HepG2 (cell line): Measurements from ENCODE around the gene CCDC34. TPM values are rescaled to one million over a fixed set of nuclear protein-coding genes. Genes with fewer than 3 reads are reported as not detected.

Experiments used
- AGO2 ChIP-seq: fragments of 200-400 bp; formaldehyde crosslinking; optimal IDR thresholded peaks from 2 replicates; pipeline ENCODE3; 2017; ENCODE audit warnings: mild to moderate bottlenecking, low read depth, low read length, moderate library complexity
- FLYWCH1 ChIP-seq: sonication (generic); formaldehyde crosslinking; IDR thresholded peaks from 2 replicates; pipeline ENCODE4 v1.8.1; 2023; ENCODE audit warnings: mild to moderate bottlenecking, missing genetic modification reagents
- JDP2 ChIP-seq: sonication (generic); formaldehyde crosslinking; IDR thresholded peaks from 2 replicates; pipeline ENCODE4 v1.8.1; 2022; ENCODE audit warnings: missing genetic modification reagents, borderline replicate concordance
- KDM6A ChIP-seq: IDR thresholded peaks from 2 replicates; pipeline ENCODE4 v1.6.1; 2016; ENCODE audit warnings: low read depth
- MED1 ChIP-seq: sonication (generic); formaldehyde crosslinking; IDR thresholded peaks from 2 replicates; pipeline ENCODE4 v1.4.0; 2020; ENCODE audit warnings: missing genetic modification reagents
- MIXL1 ChIP-seq: IDR thresholded peaks from 2 replicates; pipeline ENCODE4 v1.6.1; 2016
- PHF21A ChIP-seq: sonication (generic); formaldehyde crosslinking; IDR thresholded peaks from 2 replicates; pipeline ENCODE4 v1.5.0; 2020; ENCODE audit warnings: mild to moderate bottlenecking, missing genetic modification reagents
- POGZ ChIP-seq: sonication (generic); formaldehyde crosslinking; IDR thresholded peaks from 2 replicates; pipeline ENCODE4 v1.4.0; 2020; ENCODE audit warnings: mild to moderate bottlenecking, missing genetic modification reagents
- SAFB2 ChIP-seq: sonication (generic); formaldehyde crosslinking; IDR thresholded peaks from 2 replicates; pipeline ENCODE4 v1.5.1; 2020; ENCODE audit warnings: missing genetic modification reagents, low read depth, mild to moderate bottlenecking, borderline replicate concordance
- SOX5 ChIP-seq: IDR thresholded peaks from 2 replicates; pipeline ENCODE4 v1.6.1; 2016; ENCODE audit warnings: borderline replicate concordance
- THAP8 ChIP-seq: sonication (generic); formaldehyde crosslinking; IDR thresholded peaks from 2 replicates; pipeline ENCODE4 v1.5.1; 2020; ENCODE audit warnings: missing genetic modification reagents, mild to moderate bottlenecking, borderline replicate concordance
- TSC22D2 ChIP-seq: sonication (generic); formaldehyde crosslinking; IDR thresholded peaks from 2 replicates; pipeline ENCODE4 v1.5.1; 2020; ENCODE audit warnings: missing genetic modification reagents, mild to moderate bottlenecking, borderline replicate concordance
- ZFP62 ChIP-seq: sonication (generic); formaldehyde crosslinking; IDR thresholded peaks from 2 replicates; pipeline ENCODE4 v1.4.0; 2020; ENCODE audit warnings: missing genetic modification reagents
- ZNF331 ChIP-seq: sonication (generic); formaldehyde crosslinking; IDR thresholded peaks from 2 replicates; pipeline ENCODE4 v1.4.0; 2020; ENCODE audit warnings: missing genetic modification reagents
- ZNF530 ChIP-seq: sonication (generic); formaldehyde crosslinking; IDR thresholded peaks from 2 replicates; pipeline ENCODE4 v1.5.0; 2020; ENCODE audit warnings: low read depth, mild to moderate bottlenecking, missing genetic modification reagents
- ZNF556 ChIP-seq: sonication (generic); formaldehyde crosslinking; IDR thresholded peaks from 2 replicates; pipeline ENCODE4 v1.4.0; 2020; ENCODE audit warnings: mild to moderate bottlenecking, missing genetic modification reagents, borderline replicate concordance
- ZNF558 ChIP-seq: sonication (generic); formaldehyde crosslinking; IDR thresholded peaks from 2 replicates; pipeline ENCODE4 v1.9.0; 2022; ENCODE audit warnings: mild to moderate bottlenecking, missing genetic modification reagents, borderline replicate concordance
- ZNF572 ChIP-seq: sonication (generic); formaldehyde crosslinking; IDR thresholded peaks from 2 replicates; pipeline ENCODE4 v1.5.1; 2020; ENCODE audit warnings: mild to moderate bottlenecking, missing genetic modification reagents
- ZNF772 ChIP-seq: sonication (generic); formaldehyde crosslinking; IDR thresholded peaks from 2 replicates; pipeline ENCODE4 v1.5.0; 2020; ENCODE audit warnings: mild to moderate bottlenecking, missing genetic modification reagents
- ZNF878 ChIP-seq: sonication (generic); formaldehyde crosslinking; IDR thresholded peaks from 2 replicates; pipeline ENCODE4 v1.8.1; 2023; ENCODE audit warnings: mild to moderate bottlenecking, missing genetic modification reagents, moderate library complexity
- polyA plus RNA-seq, 8 experiments: library from polyadenylated mRNA; depleted of rRNA in 3 of 8; stranded (reverse) in 7 of 8; unstranded in 1 of 8; fragments of >200 nt; fragmentation: Illumina TruSeq in 4 of 8; extraction: Trizol in 4 of 8; gene quantifications; 2 replicates each; pipeline versions ENCODE4 v1.2.1 to v1.2.3, GENCODE V29; 2011 to 2016; ENCODE audit warnings: low read depth in 4 of 8, missing spikeins in 1 of 8, mixed read lengths in 1 of 8; ENCODE audit not compliant: insufficient read depth in 1 of 8
- total RNA-seq, 5 experiments: library from RNA; depleted of rRNA; stranded (reverse); fragments of >200 nt; fragmentation: Illumina TruSeq; extraction: Trizol; gene quantifications; 2 replicates each; pipeline ENCODE4 v1.2.3, GENCODE V29; 2016; ENCODE audit warnings: low read depth in 1 of 5
- TF ChIP-seq, protein P1 (sequence below): sonication (generic); formaldehyde crosslinking; IDR thresholded peaks from 2 replicates; pipeline ENCODE4 v1.4.0; 2020; ENCODE audit warnings: mild to moderate bottlenecking, missing genetic modification reagents
- TF ChIP-seq, protein P2 (sequence below): sonication (generic); formaldehyde crosslinking; IDR thresholded peaks from 2 replicates; pipeline ENCODE4 v1.4.0; 2020; ENCODE audit warnings: missing genetic modification reagents, borderline replicate concordance
- TF ChIP-seq, protein P3 (sequence below): sonication (generic); formaldehyde crosslinking; conservative IDR thresholded peaks from 2 replicates; pipeline ENCODE4 v1.8.0; 2022; ENCODE audit warnings: low read depth, missing genetic modification reagents

CCDC34 gene
- total and polyA plus RNA-seq, 2 of the 13 experiments (the other 11 are each of a cell fraction or from before 2014, with no cell fraction given) = 7.6 to 34.3 TPM

- TF ChIP-seq, protein P1, sequence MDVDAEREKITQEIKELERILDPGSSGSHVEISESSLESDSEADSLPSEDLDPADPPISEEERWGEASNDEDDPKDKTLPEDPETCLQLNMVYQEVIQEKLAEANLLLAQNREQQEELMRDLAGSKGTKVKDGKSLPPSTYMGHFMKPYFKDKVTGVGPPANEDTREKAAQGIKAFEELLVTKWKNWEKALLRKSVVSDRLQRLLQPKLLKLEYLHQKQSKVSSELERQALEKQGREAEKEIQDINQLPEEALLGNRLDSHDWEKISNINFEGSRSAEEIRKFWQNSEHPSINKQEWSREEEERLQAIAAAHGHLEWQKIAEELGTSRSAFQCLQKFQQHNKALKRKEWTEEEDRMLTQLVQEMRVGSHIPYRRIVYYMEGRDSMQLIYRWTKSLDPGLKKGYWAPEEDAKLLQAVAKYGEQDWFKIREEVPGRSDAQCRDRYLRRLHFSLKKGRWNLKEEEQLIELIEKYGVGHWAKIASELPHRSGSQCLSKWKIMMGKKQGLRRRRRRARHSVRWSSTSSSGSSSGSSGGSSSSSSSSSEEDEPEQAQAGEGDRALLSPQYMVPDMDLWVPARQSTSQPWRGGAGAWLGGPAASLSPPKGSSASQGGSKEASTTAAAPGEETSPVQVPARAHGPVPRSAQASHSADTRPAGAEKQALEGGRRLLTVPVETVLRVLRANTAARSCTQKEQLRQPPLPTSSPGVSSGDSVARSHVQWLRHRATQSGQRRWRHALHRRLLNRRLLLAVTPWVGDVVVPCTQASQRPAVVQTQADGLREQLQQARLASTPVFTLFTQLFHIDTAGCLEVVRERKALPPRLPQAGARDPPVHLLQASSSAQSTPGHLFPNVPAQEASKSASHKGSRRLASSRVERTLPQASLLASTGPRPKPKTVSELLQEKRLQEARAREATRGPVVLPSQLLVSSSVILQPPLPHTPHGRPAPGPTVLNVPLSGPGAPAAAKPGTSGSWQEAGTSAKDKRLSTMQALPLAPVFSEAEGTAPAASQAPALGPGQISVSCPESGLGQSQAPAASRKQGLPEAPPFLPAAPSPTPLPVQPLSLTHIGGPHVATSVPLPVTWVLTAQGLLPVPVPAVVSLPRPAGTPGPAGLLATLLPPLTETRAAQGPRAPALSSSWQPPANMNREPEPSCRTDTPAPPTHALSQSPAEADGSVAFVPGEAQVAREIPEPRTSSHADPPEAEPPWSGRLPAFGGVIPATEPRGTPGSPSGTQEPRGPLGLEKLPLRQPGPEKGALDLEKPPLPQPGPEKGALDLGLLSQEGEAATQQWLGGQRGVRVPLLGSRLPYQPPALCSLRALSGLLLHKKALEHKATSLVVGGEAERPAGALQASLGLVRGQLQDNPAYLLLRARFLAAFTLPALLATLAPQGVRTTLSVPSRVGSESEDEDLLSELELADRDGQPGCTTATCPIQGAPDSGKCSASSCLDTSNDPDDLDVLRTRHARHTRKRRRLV (CRISPR knock-in tag) = no peak
- peak; percentile 99 for TF ChIP-seq MIXL1 (CRISPR knock-in tag)
- peak; percentile 89 for TF ChIP-seq MED1 (CRISPR knock-in tag)
- TF ChIP-seq JDP2 (CRISPR knock-in tag) = no peak
- TF ChIP-seq ZFP62 = no peak
- TF ChIP-seq AGO2 = no peak
- peak; percentile 65; the same call in 1 of the 2 replicates for TF ChIP-seq KDM6A (CRISPR knock-in tag)
- TF ChIP-seq, protein P2, sequence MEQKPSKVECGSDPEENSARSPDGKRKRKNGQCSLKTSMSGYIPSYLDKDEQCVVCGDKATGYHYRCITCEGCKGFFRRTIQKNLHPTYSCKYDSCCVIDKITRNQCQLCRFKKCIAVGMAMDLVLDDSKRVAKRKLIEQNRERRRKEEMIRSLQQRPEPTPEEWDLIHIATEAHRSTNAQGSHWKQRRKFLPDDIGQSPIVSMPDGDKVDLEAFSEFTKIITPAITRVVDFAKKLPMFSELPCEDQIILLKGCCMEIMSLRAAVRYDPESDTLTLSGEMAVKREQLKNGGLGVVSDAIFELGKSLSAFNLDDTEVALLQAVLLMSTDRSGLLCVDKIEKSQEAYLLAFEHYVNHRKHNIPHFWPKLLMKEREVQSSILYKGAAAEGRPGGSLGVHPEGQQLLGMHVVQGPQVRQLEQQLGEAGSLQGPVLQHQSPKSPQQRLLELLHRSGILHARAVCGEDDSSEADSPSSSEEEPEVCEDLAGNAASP = peak; percentile 79; the same call in 1 of the 2 replicates
- peak; percentile 46; the same call in 1 of the 2 replicates for TF ChIP-seq ZNF772 (CRISPR knock-in tag)
- no peak for TF ChIP-seq ZNF530
- TF ChIP-seq ZNF878 (CRISPR knock-in tag) = peak; percentile 56; the same call in 1 of the 2 replicates
- TF ChIP-seq ZNF556 (CRISPR knock-in tag) = peak; percentile 40; the same call in 1 of the 2 replicates
- peak; percentile 49; the same call in 1 of the 2 replicates for TF ChIP-seq SAFB2 (CRISPR knock-in tag)
- TF ChIP-seq TSC22D2 (CRISPR knock-in tag) = no peak
- no peak for TF ChIP-seq ZNF572 (CRISPR knock-in tag)
- TF ChIP-seq ZNF558 (CRISPR knock-in tag) = no peak
- peak; percentile 72; the same call in 1 of the 2 replicates for TF ChIP-seq SOX5
- TF ChIP-seq ZNF331 (CRISPR knock-in tag) = peak; percentile 48
- peak; percentile 86 for TF ChIP-seq POGZ (CRISPR knock-in tag)
- TF ChIP-seq PHF21A = peak; percentile 82
- no peak for TF ChIP-seq FLYWCH1 (CRISPR knock-in tag)
- no peak for TF ChIP-seq THAP8 (CRISPR knock-in tag)
- TF ChIP-seq, protein P3, sequence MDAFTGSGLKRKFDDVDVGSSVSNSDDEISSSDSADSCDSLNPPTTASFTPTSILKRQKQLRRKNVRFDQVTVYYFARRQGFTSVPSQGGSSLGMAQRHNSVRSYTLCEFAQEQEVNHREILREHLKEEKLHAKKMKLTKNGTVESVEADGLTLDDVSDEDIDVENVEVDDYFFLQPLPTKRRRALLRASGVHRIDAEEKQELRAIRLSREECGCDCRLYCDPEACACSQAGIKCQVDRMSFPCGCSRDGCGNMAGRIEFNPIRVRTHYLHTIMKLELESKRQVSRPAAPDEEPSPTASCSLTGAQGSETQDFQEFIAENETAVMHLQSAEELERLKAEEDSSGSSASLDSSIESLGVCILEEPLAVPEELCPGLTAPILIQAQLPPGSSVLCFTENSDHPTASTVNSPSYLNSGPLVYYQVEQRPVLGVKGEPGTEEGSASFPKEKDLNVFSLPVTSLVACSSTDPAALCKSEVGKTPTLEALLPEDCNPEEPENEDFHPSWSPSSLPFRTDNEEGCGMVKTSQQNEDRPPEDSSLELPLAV (CRISPR knock-in tag) = no peak
Measured at GRCh38 chr11:27401833-27402316, 38.9 kb upstream of the CCDC34 start (continued).
